HepG2 (cell line): ENCODE results near the gene PLP1. TPM values are rescaled to one million over a fixed set of nuclear protein-coding genes. Genes with fewer than 3 reads are reported as not detected.

Experiments used
- ATAC-seq: fragments of 200-7000 bp; cut with Tn5 transposase; 3 replicates; pipeline ENCODE4 v1.9.1; 2020; ENCODE audit warnings: mild to moderate bottlenecking, moderate library complexity
- BruUV-seq: library from RNA; stranded (reverse); fragments of 400-500 nt; replicated peaks from 2 replicates; lab custom pipeline; 2021; lab: Mats Ljungman, UMichigan
- CTCF ChIA-PET: fragments of 300-600 bp; formaldehyde crosslinking; extraction: SDS; loops from one replicate; lab custom pipeline; 2021; ENCODE audit warnings: low total read pairs, inconsistent platforms, low intra/inter-chr PET ratio; lab: Yijun Ruan, JAX
- POLR2A ChIA-PET: fragments of 350-600 bp; sonication (Branson Sonifier 250); formaldehyde crosslinking; loops from one replicate; lab custom pipeline; 2020; ENCODE audit warnings: antibody characterized with exemption, inconsistent platforms; lab: Yijun Ruan, JAX
- DNase-seq: peaks from one replicate; pipeline ENCODE4 v3.0.0-alpha.2; 2015; ENCODE audit warnings: low spot score
- FAIRE-seq: peaks from 3 replicates; lab custom pipeline; 2011; peaks lifted over from hg19 to GRCh38; lab: Jason Lieb, UNC
- H2AFZ ChIP-seq: one replicate; pipeline ENCODE4 v1.6.1; 2011; ENCODE audit warnings: low read length, inconsistent platforms
- H3K27ac ChIP-seq: fragments of 300-600 bp; 3 replicates; pipeline ENCODE4 v1.8.0; 2011; ENCODE audit warnings: mixed run types, mild to moderate bottlenecking, mixed read lengths, low read length, inconsistent platforms; ENCODE audit not compliant: insufficient read depth; ENCODE audit errors: extremely low read length
- H3K27me3 ChIP-seq, 2 experiments: fragments of 200-600 bp in 1 of 2; 2 replicates in 1 of 2; 3 replicates in 1 of 2; pipeline versions ENCODE4 v1.6.0 to v1.8.0; 2011; ENCODE audit warnings: low read length in 2 of 2, mild to moderate bottlenecking in 2 of 2, moderate library complexity in 2 of 2, inconsistent platforms in 1 of 2; ENCODE audit not compliant: insufficient read depth in 2 of 2, control insufficient read depth in 1 of 2
- H3K36me3 ChIP-seq, 2 experiments: fragments of 200-600 bp in 1 of 2; replicated peaks in 1 of 2; 2 replicates in 1 of 2; 3 replicates in 1 of 2; pipeline versions ENCODE4 v1.5.1 to v1.8.0; 2011; ENCODE audit warnings: low read length in 2 of 2, inconsistent platforms in 1 of 2; ENCODE audit not compliant: insufficient read depth in 2 of 2, control insufficient read depth in 1 of 2
- H3K4me1 ChIP-seq: 2 replicates; pipeline ENCODE4 v1.5.1; 2012; ENCODE audit warnings: low read length, inconsistent platforms; ENCODE audit not compliant: insufficient read depth
- H3K4me2 ChIP-seq: 2 replicates; pipeline ENCODE4 v1.6.0; 2011; ENCODE audit warnings: low read depth, low read length, inconsistent platforms
- H3K4me3 ChIP-seq, 3 experiments: fragments of 200-600 bp in 1 of 3; sonication (generic), shearing (Covaris generic) in 1 of 3; replicated peaks in 1 of 3; 2 replicates each; pipeline ENCODE4 v1.5.1; 2011 to 2016; ENCODE audit warnings: low read length in 3 of 3, inconsistent platforms in 2 of 3, low read depth in 2 of 3, mild to moderate bottlenecking in 2 of 3, control low read depth in 1 of 3, mixed read lengths in 1 of 3; ENCODE audit not compliant: insufficient read depth in 1 of 3
- H3K79me2 ChIP-seq: one replicate; pipeline ENCODE4 v1.6.1; 2011; ENCODE audit warnings: low read length, inconsistent platforms; ENCODE audit not compliant: insufficient read depth
- H3K9ac ChIP-seq: 2 replicates; pipeline ENCODE4 v1.6.0; 2011; ENCODE audit warnings: mild to moderate bottlenecking, low read depth, low read length, inconsistent platforms; ENCODE audit not compliant: insufficient read depth
- H3K9me3 ChIP-seq: 2 replicates; pipeline ENCODE4 v1.5.1; 2012; ENCODE audit warnings: mild to moderate bottlenecking, low read length
- H4K20me1 ChIP-seq: 2 replicates; pipeline ENCODE4 v1.6.0; 2011; ENCODE audit warnings: inconsistent platforms, mild to moderate bottlenecking, low read length, moderate library complexity; ENCODE audit not compliant: insufficient read depth
- HNRNPH1 ChIP-seq: fragments of 200-400 bp; formaldehyde crosslinking; optimal IDR thresholded peaks from 2 replicates; pipeline ENCODE3; 2017; ENCODE audit warnings: mild to moderate bottlenecking, low read depth, low read length
- HOXA3 ChIP-seq: sonication (generic); formaldehyde crosslinking; IDR thresholded peaks from 2 replicates; pipeline ENCODE4 v1.5.0; 2020; ENCODE audit warnings: missing genetic modification reagents
- SMARCE1 ChIP-seq: fragments of 450-650 bp; IDR thresholded peaks from 2 replicates; pipeline ENCODE4 v1.6.1; 2017; ENCODE audit warnings: borderline replicate concordance
- ZNF556 ChIP-seq: sonication (generic); formaldehyde crosslinking; IDR thresholded peaks from 2 replicates; pipeline ENCODE4 v1.4.0; 2020; ENCODE audit warnings: mild to moderate bottlenecking, missing genetic modification reagents, borderline replicate concordance
- ZNF724P ChIP-seq: sonication (generic); formaldehyde crosslinking; IDR thresholded peaks from 2 replicates; pipeline ENCODE4 v1.8.0; 2022; ENCODE audit warnings: missing genetic modification reagents, borderline replicate concordance
- ZNF75D ChIP-seq: sonication (generic); formaldehyde crosslinking; IDR thresholded peaks from 2 replicates; pipeline ENCODE4 v1.8.1; 2023; ENCODE audit warnings: missing genetic modification reagents, mild to moderate bottlenecking, borderline replicate concordance
- ZSCAN22 ChIP-seq: sonication (generic); formaldehyde crosslinking; IDR thresholded peaks from 2 replicates; pipeline ENCODE4 v1.4.0; 2020; ENCODE audit warnings: mild to moderate bottlenecking, missing genetic modification reagents
- WGBS: methylation state at CpG from one replicate; pipeline ENCODE4 v1.1.6; 2017; ENCODE audit warnings: low lambda C conversion rate; 5-methylcytosine and 5-hydroxymethylcytosine counted together
- in situ Hi-C: cut with HindIII; loops from 2 replicates; pipeline ENCODE4 v1.10.0; 2017; ENCODE audit warnings: low pct_unique_long_range_greater_than_20kb; ENCODE audit not compliant: extremely low pct_ligation_motif_present
- intact Hi-C: fragments of 100-400 bp; cut with micrococcal nuclease; formaldehyde crosslinking; loops from one replicate; pipeline ENCODE4 v1.10.0; 2022; ENCODE audit not compliant: unreplicated experiment
- polyA plus RNA-seq, 8 experiments: library from polyadenylated mRNA; depleted of rRNA in 3 of 8; stranded (reverse) in 7 of 8; unstranded in 1 of 8; fragments of >200 nt; fragmentation: Illumina TruSeq in 4 of 8; extraction: Trizol in 4 of 8; gene quantifications; 2 replicates each; pipeline versions ENCODE4 v1.2.1 to v1.2.3, GENCODE V29; 2011 to 2016; ENCODE audit warnings: low read depth in 4 of 8, missing spikeins in 1 of 8, mixed read lengths in 1 of 8; ENCODE audit not compliant: insufficient read depth in 1 of 8
- total RNA-seq, 5 experiments: library from RNA; depleted of rRNA; stranded (reverse); fragments of >200 nt; fragmentation: Illumina TruSeq; extraction: Trizol; gene quantifications; 2 replicates each; pipeline ENCODE4 v1.2.3, GENCODE V29; 2016; ENCODE audit warnings: low read depth in 1 of 5
- TF ChIP-seq, protein P1 (sequence below): sonication (generic); formaldehyde crosslinking; IDR thresholded peaks from 2 replicates; pipeline ENCODE4 v1.8.1; 2023; ENCODE audit warnings: mild to moderate bottlenecking, inconsistent platforms, moderate library complexity, missing genetic modification reagents, borderline replicate concordance
- TF ChIP-seq, protein P2 (sequence below): IDR thresholded peaks from 2 replicates; pipeline ENCODE4 v1.6.1; 2016
- TF ChIP-seq, protein P3 (sequence below): sonication (generic); formaldehyde crosslinking; IDR thresholded peaks from 2 replicates; pipeline ENCODE4 v1.4.0; 2020; ENCODE audit warnings: mild to moderate bottlenecking, missing genetic modification reagents
- TF ChIP-seq, protein P4 (sequence below): sonication (generic); formaldehyde crosslinking; conservative IDR thresholded peaks from 2 replicates; pipeline ENCODE4 v1.4.0; 2020; ENCODE audit warnings: missing genetic modification reagents
- TF ChIP-seq, protein P5 (sequence below): sonication (generic); formaldehyde crosslinking; IDR thresholded peaks from 2 replicates; pipeline ENCODE4 v1.5.1; 2020; ENCODE audit warnings: missing genetic modification reagents, mild to moderate bottlenecking, borderline replicate concordance

PLP1 gene
- total and polyA plus RNA-seq, 2 of the 13 experiments (the other 11 are each of a cell fraction or from before 2014, with no cell fraction given), result 0.15 to 0.27 TPM

DNA sequence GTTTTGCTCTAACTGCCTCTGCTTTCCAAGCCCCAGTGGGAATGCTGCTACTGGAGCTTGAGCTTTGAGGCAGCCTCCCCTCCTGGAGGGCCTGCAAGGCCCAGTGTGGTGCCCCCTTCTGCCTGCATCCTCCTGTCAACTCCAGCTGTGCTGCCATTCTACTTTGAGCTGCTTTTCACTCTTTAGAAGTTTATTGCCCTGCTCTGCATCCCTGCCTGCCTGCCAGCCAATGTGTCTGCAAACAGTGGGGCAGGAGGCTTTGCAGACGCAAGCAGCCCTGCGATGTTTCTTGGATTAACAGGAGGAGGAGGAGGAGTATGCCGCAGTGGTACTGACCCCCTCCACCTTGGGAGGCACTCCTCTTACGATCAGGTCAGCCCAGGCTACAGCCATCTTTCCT lies 49.5 kb upstream of the PLP1 start:
- no peaks in the 10 kb centered on the region for H3K79me2 ChIP-seq
- no peaks in the 10 kb centered on the region for H4K20me1 ChIP-seq
- no peak overlapping the region for H3K9ac ChIP-seq
- peaks cover 0 to 3% of the 10 kb centered on the region in 2 experiments; a peak in 3 of 5 replicates for H3K27me3 ChIP-seq
- no TSS peak for BruUV-seq
- intact Hi-C loops, result no loop called here
- ATAC-seq (no peak), DNase-seq (no peak), FAIRE-seq (no peak)
- H3K4me2 ChIP-seq, result no peak overlapping the region
- no peaks in the 10 kb centered on the region for H3K4me1 ChIP-seq
- TF ChIP-seq, protein P1, sequence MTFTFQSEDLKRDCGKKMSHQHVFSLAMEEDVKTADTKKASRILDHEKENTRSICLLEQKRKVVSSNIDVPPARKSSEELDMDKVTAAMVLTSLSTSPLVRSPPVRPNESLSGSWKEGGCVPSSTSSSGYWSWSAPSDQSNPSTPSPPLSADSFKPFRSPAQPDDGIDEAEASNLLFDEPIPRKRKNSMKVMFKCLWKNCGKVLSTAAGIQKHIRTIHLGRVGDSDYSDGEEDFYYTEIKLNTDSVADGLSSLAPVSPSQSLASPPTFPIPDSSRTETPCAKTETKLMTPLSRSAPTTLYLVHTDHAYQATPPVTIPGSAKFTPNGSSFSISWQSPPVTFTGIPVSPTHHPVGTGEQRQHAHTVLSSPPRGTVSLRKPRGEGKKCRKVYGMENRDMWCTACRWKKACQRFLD (CRISPR knock-in tag), result no peak
- POLR2A ChIA-PET, result no interaction called here
- no peak overlapping the region for H3K27ac ChIP-seq
- H3K9me3 ChIP-seq, result no peaks in the 10 kb centered on the region
- no peak overlapping the region for H2AFZ ChIP-seq
- no peak overlapping the region for H3K4me3 ChIP-seq
- WGBS, result no CpG with 5 or more reads among the region's 4 CpGs
- CTCF ChIA-PET, result no interaction called here
- H3K36me3 ChIP-seq, result no peaks in the 10 kb centered on the region
- in situ Hi-C loops, result no loop called here

DNA sequence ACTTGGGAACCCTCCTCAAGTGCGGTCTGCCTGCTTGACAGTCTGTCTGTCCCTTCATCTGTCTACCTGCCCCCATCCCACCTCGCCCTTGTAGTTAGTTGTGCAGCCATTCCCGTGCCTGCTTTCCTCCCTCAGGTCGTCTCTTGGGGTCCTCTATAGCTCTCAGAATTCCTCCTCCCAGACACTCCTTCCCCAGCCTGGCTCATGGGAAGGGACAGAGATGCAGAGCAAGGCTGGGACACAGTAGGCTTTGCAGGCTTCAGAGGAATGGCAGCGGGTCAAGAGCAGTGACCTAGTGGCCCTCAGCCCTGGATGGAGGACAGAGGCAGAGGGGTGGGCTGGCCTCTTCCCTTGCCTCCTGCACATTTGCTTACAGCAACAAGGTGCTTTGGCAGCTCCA lies 47.6 kb upstream of the PLP1 start:
- H3K9ac ChIP-seq, result no peak overlapping the region
- H3K79me2 ChIP-seq, result no peaks in the 10 kb centered on the region
- CTCF ChIA-PET, result no interaction called here
- DNase-seq (no peak), FAIRE-seq (no peak), ATAC-seq (no peak)
- in situ Hi-C loops, result no loop called here
- no peak overlapping the region for H2AFZ ChIP-seq
- H3K27ac ChIP-seq, result no peak overlapping the region
- no peaks in the 10 kb centered on the region for H3K9me3 ChIP-seq
- WGBS, result 0% methylated on average over 3 of the region's 5 CpGs
- peaks cover 3 to 4% of the 10 kb centered on the region in 2 experiments; a peak in 3 of 5 replicates for H3K27me3 ChIP-seq
- H4K20me1 ChIP-seq, result no peaks in the 10 kb centered on the region
- intact Hi-C loops, result no loop called here
- POLR2A ChIA-PET, result no interaction called here
- H3K4me2 ChIP-seq, result no peak overlapping the region
- BruUV-seq, result no TSS peak
- H3K4me1 ChIP-seq, result no peaks in the 10 kb centered on the region
- H3K36me3 ChIP-seq, result no peaks in the 10 kb centered on the region
- no peak overlapping the region for H3K4me3 ChIP-seq
- TF ChIP-seq, protein P2, sequence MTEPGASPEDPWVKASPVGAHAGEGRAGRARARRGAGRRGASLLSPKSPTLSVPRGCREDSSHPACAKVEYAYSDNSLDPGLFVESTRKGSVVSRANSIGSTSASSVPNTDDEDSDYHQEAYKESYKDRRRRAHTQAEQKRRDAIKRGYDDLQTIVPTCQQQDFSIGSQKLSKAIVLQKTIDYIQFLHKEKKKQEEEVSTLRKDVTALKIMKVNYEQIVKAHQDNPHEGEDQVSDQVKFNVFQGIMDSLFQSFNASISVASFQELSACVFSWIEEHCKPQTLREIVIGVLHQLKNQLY (CRISPR knock-in tag), result no peak
- TF ChIP-seq ZNF556 (CRISPR knock-in tag) (no peak), ZSCAN22 (CRISPR knock-in tag) (no peak), SMARCE1 (no peak), HOXA3 (no peak), HNRNPH1 (no peak), ZNF724P (no peak), ZNF75D (no peak)
- TF ChIP-seq, protein P3, sequence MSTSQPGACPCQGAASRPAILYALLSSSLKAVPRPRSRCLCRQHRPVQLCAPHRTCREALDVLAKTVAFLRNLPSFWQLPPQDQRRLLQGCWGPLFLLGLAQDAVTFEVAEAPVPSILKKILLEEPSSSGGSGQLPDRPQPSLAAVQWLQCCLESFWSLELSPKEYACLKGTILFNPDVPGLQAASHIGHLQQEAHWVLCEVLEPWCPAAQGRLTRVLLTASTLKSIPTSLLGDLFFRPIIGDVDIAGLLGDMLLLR (CRISPR knock-in tag), result no peak
- TF ChIP-seq, protein P4, sequence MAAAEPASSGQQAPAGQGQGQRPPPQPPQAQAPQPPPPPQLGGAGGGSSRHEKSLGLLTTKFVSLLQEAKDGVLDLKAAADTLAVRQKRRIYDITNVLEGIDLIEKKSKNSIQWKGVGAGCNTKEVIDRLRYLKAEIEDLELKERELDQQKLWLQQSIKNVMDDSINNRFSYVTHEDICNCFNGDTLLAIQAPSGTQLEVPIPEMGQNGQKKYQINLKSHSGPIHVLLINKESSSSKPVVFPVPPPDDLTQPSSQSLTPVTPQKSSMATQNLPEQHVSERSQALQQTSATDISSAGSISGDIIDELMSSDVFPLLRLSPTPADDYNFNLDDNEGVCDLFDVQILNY, result no peak
- TF ChIP-seq, protein P5, sequence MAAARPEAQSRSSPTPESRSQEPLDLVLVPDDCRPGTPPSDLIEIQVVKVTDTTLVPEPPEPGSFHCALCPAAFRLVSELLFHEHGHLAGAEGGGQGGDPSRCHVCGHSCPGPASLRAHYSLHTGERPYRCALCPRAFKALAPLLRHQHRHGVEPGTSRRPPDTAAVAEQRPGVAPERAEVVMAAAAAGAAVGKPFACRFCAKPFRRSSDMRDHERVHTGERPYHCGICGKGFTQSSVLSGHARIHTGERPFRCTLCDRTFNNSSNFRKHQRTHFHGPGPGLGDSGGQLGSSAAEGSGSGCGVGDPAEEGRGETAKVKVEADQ (CRISPR knock-in tag), result no peak
